ENCODE results near the gene DIDO1. TPM values are rescaled to one million over a fixed set of nuclear protein-coding genes. Genes with fewer than 3 reads are reported as not detected.

DIDO1 gene
- total and polyA plus RNA-seq, 2 of the 13 experiments (the other 11 are each of a cell fraction or from before 2014, with no cell fraction given): 75.0 to 75.1 TPM

- TF ChIP-seq, protein P1, sequence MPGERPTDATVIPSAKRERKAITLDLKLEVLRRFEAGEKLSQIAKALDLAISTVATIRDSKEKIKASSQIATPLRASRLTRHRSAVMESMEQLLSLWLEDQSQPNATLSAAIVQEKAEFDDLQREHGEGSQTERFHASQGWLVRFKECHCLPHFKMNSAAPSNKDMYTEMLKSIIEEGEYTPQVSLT (CRISPR knock-in tag; IDR thresholded peaks at IDR 0.05; ENCODE audit: borderline replicate concordance, low read depth): no peak
- TF ChIP-seq TOE1 (CRISPR knock-in tag; IDR thresholded peaks at IDR 0.05) (no peak), ZNF790 (CRISPR knock-in tag; IDR thresholded peaks at IDR 0.05; ENCODE audit: borderline replicate concordance) (no peak), PRMT3 (CRISPR knock-in tag; IDR thresholded peaks at IDR 0.05; ENCODE audit: borderline replicate concordance, low read depth) (no peak), ZNF143 (CRISPR knock-in tag; IDR thresholded peaks at IDR 0.05) (no peak), ZNF646 (CRISPR knock-in tag; IDR thresholded peaks at IDR 0.05) (no peak), ZNF749 (CRISPR knock-in tag; IDR thresholded peaks at IDR 0.05; ENCODE audit: borderline replicate concordance) (no peak), MAF1 (CRISPR knock-in tag; IDR thresholded peaks at IDR 0.05; ENCODE audit: borderline replicate concordance) (no peak), NBN (conservative IDR thresholded peaks at IDR 0.05) (no peak), ZNF879 (CRISPR knock-in tag; IDR thresholded peaks at IDR 0.05) (no peak), AGO2 (optimal IDR thresholded peaks at IDR 0.05; ENCODE audit: low read depth, low read length) (peak; percentile 83)
- TF ChIP-seq, protein P2, sequence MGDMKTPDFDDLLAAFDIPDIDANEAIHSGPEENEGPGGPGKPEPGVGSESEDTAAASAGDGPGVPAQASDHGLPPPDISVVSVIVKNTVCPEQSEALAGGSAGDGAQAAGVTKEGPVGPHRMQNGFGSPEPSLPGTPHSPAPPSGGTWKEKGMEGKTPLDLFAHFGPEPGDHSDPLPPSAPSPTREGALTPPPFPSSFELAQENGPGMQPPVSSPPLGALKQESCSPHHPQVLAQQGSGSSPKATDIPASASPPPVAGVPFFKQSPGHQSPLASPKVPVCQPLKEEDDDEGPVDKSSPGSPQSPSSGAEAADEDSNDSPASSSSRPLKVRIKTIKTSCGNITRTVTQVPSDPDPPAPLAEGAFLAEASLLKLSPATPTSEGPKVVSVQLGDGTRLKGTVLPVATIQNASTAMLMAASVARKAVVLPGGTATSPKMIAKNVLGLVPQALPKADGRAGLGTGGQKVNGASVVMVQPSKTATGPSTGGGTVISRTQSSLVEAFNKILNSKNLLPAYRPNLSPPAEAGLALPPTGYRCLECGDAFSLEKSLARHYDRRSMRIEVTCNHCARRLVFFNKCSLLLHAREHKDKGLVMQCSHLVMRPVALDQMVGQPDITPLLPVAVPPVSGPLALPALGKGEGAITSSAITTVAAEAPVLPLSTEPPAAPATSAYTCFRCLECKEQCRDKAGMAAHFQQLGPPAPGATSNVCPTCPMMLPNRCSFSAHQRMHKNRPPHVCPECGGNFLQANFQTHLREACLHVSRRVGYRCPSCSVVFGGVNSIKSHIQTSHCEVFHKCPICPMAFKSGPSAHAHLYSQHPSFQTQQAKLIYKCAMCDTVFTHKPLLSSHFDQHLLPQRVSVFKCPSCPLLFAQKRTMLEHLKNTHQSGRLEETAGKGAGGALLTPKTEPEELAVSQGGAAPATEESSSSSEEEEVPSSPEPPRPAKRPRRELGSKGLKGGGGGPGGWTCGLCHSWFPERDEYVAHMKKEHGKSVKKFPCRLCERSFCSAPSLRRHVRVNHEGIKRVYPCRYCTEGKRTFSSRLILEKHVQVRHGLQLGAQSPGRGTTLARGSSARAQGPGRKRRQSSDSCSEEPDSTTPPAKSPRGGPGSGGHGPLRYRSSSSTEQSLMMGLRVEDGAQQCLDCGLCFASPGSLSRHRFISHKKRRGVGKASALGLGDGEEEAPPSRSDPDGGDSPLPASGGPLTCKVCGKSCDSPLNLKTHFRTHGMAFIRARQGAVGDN (CRISPR knock-in tag; IDR thresholded peaks at IDR 0.05): peak; percentile 49
- TF ChIP-seq, protein P3, sequence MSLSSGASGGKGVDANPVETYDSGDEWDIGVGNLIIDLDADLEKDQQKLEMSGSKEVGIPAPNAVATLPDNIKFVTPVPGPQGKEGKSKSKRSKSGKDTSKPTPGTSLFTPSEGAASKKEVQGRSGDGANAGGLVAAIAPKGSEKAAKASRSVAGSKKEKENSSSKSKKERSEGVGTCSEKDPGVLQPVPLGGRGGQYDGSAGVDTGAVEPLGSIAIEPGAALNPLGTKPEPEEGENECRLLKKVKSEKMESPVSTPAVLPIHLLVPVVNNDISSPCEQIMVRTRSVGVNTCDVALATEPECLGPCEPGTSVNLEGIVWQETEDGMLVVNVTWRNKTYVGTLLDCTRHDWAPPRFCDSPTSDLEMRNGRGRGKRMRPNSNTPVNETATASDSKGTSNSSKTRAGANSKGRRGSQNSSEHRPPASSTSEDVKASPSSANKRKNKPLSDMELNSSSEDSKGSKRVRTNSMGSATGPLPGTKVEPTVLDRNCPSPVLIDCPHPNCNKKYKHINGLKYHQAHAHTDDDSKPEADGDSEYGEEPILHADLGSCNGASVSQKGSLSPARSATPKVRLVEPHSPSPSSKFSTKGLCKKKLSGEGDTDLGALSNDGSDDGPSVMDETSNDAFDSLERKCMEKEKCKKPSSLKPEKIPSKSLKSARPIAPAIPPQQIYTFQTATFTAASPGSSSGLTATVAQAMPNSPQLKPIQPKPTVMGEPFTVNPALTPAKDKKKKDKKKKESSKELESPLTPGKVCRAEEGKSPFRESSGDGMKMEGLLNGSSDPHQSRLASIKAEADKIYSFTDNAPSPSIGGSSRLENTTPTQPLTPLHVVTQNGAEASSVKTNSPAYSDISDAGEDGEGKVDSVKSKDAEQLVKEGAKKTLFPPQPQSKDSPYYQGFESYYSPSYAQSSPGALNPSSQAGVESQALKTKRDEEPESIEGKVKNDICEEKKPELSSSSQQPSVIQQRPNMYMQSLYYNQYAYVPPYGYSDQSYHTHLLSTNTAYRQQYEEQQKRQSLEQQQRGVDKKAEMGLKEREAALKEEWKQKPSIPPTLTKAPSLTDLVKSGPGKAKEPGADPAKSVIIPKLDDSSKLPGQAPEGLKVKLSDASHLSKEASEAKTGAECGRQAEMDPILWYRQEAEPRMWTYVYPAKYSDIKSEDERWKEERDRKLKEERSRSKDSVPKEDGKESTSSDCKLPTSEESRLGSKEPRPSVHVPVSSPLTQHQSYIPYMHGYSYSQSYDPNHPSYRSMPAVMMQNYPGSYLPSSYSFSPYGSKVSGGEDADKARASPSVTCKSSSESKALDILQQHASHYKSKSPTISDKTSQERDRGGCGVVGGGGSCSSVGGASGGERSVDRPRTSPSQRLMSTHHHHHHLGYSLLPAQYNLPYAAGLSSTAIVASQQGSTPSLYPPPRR (CRISPR knock-in tag; IDR thresholded peaks at IDR 0.05; ENCODE audit: borderline replicate concordance): 0 out of 2 replicates have a peak, but pooled peaks have one; percentile 41
Measured at GRCh38 chr20:62893700-62894099, 32.6 kb downstream of the DIDO1 start (continued).

Measured in HepG2 (cell line).